ENCODE measurements around the gene PALB2. TPM values are rescaled to one million over a fixed set of nuclear protein-coding genes. Genes with fewer than 3 reads are reported as not detected.

The PALB2 gene
- total and polyA plus RNA-seq, 2 experiments from 2014 or later: 24.2 to 34.0 TPM

- TF ChIP-seq, protein P1, sequence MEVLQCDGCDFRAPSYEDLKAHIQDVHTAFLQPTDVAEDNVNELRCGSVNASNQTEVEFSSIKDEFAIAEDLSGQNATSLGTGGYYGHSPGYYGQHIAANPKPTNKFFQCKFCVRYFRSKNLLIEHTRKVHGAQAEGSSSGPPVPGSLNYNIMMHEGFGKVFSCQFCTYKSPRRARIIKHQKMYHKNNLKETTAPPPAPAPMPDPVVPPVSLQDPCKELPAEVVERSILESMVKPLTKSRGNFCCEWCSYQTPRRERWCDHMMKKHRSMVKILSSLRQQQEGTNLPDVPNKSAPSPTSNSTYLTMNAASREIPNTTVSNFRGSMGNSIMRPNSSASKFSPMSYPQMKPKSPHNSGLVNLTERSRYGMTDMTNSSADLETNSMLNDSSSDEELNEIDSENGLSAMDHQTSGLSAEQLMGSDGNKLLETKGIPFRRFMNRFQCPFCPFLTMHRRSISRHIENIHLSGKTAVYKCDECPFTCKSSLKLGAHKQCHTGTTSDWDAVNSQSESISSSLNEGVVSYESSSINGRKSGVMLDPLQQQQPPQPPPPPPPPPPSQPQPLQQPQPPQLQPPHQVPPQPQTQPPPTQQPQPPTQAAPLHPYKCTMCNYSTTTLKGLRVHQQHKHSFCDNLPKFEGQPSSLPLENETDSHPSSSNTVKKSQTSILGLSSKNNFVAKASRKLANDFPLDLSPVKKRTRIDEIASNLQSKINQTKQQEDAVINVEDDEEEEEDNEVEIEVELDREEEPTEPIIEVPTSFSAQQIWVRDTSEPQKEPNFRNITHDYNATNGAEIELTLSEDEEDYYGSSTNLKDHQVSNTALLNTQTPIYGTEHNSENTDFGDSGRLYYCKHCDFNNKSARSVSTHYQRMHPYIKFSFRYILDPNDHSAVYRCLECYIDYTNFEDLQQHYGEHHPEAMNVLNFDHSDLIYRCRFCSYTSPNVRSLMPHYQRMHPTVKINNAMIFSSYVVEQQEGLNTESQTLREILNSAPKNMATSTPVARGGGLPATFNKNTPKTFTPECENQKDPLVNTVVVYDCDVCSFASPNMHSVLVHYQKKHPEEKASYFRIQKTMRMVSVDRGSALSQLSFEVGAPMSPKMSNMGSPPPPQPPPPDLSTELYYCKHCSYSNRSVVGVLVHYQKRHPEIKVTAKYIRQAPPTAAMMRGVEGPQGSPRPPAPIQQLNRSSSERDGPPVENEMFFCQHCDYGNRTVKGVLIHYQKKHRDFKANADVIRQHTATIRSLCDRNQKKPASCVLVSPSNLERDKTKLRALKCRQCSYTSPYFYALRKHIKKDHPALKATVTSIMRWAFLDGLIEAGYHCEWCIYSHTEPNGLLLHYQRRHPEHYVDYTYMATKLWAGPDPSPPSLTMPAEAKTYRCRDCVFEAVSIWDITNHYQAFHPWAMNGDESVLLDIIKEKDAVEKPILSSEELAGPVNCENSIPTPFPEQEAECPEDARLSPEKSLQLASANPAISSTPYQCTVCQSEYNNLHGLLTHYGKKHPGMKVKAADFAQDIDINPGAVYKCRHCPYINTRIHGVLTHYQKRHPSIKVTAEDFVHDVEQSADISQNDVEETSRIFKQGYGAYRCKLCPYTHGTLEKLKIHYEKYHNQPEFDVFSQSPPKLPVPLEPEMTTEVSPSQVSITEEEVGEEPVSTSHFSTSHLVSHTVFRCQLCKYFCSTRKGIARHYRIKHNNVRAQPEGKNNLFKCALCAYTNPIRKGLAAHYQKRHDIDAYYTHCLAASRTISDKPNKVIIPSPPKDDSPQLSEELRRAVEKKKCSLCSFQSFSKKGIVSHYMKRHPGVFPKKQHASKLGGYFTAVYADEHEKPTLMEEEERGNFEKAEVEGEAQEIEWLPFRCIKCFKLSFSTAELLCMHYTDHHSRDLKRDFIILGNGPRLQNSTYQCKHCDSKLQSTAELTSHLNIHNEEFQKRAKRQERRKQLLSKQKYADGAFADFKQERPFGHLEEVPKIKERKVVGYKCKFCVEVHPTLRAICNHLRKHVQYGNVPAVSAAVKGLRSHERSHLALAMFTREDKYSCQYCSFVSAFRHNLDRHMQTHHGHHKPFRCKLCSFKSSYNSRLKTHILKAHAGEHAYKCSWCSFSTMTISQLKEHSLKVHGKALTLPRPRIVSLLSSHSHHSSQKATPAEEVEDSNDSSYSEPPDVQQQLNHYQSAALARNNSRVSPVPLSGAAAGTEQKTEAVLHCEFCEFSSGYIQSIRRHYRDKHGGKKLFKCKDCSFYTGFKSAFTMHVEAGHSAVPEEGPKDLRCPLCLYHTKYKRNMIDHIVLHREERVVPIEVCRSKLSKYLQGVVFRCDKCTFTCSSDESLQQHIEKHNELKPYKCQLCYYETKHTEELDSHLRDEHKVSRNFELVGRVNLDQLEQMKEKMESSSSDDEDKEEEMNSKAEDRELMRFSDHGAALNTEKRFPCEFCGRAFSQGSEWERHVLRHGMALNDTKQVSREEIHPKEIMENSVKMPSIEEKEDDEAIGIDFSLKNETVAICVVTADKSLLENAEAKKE (CRISPR knock-in tag; IDR thresholded peaks at IDR 0.05): no peak
Measured at GRCh38 chr16:23667355-23667659, 26.2 kb upstream of the PALB2 start (continued).

- Histone ChIP-seq H3K27me3 (ENCODE audit: insufficient read depth) (no peaks in the 10 kb centered on the region), H3F3A (replicated peaks; ENCODE audit: low read depth) (no peaks in the 10 kb centered on the region), H3K27ac (ENCODE audit: low read depth) (no peak overlapping the region), H3K79me2 (replicated peaks; ENCODE audit: insufficient read depth) (no peaks in the 10 kb centered on the region), H3K4me1 (ENCODE audit: insufficient read depth) (no peaks in the 10 kb centered on the region), H3K9me2 (ENCODE audit: insufficient read depth) (no peaks in the 10 kb centered on the region), H3K4me2 (no peak overlapping the region), H3K36me3 (ENCODE audit: insufficient read depth) (peaks cover 22% of the 10 kb centered on the region; the same call in 1 of the 2 replicates), H3K4me3 (no peak overlapping the region), H2AFZ (no peak overlapping the region), H4K20me1 (replicated peaks; ENCODE audit: insufficient read depth) (0 out of 2 replicates have a peak, but pooled peaks cover 3% of the 10 kb centered on the region)
- Mint-ChIP-seq H3K4me1 (no peaks in the 10 kb centered on the region), H3K36me3 (ENCODE audit: low read depth) (peaks cover 47% of the 10 kb centered on the region), H3K27me3 (ENCODE audit: insufficient read depth, low read depth, poor library complexity) (no peaks in the 10 kb centered on the region), H3K4me3 (no peak overlapping the region), H3K27ac (no peak overlapping the region), H3K9me3 (no peaks in the 10 kb centered on the region)
- DNase-seq (ENCODE audit: low spot score): no peak
- no peak for ATAC-seq
- TF ChIP-seq EZH2 (IDR thresholded peaks at IDR 0.05; ENCODE audit: low read depth, unreplicated experiment) (no peak), ETS1 (IDR thresholded peaks at IDR 0.05) (no peak), NANOG (IDR thresholded peaks at IDR 0.05; ENCODE audit: borderline replicate concordance) (no peak), EZH2phosphoT487 (IDR thresholded peaks at IDR 0.05; ENCODE audit: unreplicated experiment) (no peak), POLR2AphosphoS5 (IDR thresholded peaks at IDR 0.05; ENCODE audit: low read depth) (no peak)
- TF ChIP-seq, protein P1 (CRISPR knock-in tag; IDR thresholded peaks at IDR 0.05): no peak
Measured at GRCh38 chr16:23666571-23667354, 25.7 kb upstream of the PALB2 start.

Data from GM23338 (cell line).